HG02981 (cell line): Measurements from ENCODE around the gene CLNK.
"Not testable (repeated sequence)": the region's sequence is repeated elsewhere in the genome, so short reads cannot be mapped to it uniquely, and the experiment has no call there.

Experiments used
- ATAC-seq: cut with Tn5 transposase; IDR thresholded peaks from one replicate; pipeline ENCODE4 v1.9.1; 2021; ENCODE audit warnings: mild to moderate bottlenecking, moderate library complexity; ENCODE audit not compliant: unreplicated experiment

The CLNK gene

DNA sequence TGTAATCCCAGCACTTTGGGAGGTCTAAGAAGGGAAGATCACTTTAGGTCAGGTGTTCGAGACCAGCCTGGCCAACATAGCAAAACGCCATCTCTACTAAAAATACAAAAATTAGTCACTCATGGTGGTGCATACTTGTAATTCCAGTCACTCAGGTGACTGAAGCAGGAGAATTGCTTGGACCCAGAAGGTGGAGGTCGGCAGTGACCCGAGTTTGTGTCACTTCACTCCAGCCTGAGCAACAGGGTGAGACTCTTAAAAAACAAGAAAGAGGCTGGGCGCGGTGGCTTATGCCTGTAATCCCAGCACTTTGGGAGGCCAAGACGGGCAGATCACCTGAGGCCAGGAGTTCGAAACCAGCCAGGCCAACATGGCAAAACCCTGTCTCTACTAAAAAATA lies 69.6 kb downstream of the CLNK start:
- ATAC-seq, result not testable (repeated sequence)

DNA sequence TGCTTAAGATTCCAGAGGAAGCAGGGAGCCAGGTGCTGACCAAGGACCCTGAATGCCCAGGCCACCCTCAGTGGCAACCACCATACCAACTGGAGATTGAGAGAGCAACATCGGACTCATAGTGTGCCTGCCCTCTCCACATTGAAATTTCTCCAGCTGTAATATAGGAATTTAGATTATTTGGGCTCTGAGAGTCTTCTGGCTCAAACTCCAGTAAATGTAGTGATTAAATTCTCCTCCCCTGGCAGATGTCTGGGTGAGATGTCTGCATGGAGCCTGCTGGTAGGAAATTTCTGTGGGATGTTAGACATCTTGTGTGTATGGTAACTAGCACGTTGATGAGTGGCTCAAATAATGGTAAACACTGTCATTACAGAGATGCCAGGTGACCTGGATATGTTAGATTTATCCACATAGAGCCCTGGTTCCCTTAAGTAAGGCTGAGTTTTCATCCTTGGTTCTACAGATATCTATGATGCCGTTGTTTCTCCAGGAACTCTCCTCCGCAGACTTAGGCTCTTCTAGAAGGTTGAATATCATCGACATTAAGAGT lies 70.6 kb downstream of the CLNK start:
- ATAC-seq, result no peak

DNA sequence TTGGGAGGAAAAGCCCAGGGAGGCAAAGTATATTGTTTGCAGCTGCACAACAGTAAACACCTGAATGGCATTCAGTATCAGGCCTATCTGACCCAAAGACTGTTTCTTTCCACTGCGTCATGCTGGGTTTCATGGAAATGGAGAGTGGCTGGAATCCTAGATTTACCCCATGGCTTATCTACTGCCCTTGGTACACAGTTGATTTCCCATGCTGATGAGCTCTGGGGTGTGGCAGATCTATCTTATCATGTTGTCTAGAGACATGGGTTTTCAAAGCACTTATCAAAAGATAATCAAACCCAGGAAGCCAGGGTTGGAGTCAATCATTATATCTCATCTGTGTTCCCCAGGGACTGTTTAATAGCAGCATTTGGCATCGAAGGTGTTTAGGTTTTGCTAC lies 72.1 kb downstream of the CLNK start:
- no peak for ATAC-seq

DNA sequence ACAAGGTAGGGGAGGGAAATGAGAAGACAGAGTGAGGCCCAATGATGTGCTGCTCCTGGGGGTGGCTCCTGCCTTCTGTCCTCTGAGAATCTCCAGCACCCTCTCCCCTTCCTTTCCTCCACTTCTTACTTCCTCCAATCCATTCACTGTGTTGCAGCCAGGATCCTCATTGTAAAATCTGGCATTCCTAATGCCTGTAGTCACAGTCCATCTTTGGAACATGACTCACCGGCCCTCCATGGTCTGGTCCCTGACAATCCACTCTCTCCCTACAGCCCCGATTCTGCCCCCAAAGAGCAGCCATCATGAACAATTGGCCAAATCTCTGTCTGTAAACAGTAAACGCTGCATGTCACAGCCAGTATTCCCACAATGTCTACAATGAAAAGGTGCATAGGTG lies 72.9 kb downstream of the CLNK start:
- ATAC-seq, result no peak

DNA sequence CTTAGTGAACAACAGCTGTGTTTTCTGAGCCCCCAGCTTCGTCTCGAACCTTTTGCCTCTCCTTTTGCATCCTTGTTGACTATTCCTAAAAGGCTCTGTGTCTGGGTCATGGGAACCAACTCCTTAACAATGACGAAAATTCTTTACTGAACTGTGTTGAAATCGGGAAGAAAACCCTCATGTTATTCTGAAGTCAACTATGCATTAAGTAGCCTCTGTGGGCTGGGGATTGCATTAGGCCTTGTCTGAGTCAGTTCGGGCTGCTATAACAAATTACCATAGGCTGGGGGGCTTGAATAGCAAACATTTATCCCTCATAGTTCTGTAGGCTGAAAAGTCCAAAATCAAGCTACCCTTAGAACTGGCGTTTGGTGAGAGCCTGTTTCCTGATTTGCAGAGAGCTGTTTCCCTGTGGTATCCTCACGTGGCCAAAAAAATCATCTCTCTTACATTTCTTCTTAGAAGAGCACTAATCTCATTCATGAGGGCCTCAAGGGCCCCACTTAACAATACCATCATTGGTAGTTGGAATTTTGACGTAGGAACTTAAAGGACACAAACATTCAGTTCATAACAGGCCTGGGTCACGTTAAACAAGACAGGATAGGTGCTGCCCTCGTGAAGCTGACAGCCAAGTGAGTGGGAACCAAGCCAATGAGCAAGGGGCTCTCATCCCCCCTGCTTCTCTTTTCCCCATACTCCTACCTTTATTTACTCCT lies 75.9 kb downstream of the CLNK start:
- ATAC-seq, result no peak

DNA sequence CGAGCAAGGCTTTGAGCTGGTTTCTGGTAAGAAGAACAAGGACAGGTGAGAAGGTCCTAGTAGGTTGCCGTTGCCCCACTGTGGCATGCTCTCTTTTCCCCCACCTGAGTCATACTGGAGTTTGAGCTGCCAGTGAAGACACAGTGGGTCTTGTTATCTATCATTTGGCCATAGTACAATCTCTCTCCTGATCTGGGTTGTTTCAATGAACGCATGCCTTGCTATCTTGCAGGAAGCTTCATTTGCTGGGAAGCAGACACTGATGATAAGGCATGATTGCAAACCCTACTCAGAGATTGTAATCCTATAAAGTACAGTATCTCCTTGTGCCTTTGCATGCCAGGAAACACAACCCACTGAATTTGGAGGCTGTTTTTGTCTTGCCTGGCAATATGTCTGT lies 77.4 kb downstream of the CLNK start:
- no peak for ATAC-seq

DNA sequence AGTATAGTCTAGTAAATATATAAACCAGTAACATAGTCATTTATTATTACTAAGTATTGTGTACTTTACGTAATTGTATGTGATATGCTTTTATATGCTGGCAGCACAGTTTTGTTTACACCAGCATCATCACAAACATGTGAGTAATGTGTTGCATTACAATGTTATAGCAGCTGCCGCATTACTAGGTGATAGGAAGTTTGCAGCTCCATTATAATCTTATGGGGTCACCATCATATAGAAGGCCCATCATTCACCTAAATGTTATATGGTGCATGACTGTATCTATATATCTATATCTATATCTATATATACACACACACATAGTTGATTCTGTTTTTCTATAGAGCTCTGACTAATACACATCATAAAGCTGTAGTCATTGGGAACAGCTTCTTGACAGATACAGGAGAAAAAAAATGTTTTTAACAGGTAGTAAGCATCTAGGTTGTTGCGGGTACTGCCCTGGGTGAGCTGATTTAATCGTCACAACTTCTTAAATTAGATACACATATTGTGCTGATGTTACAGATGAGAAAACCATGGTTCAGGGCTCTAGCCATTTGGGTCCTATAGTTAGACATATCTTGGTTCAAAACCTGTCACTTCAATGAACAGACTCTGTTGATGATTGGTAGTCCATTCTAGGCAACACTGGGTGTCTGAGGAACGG lies 77.9 kb downstream of the CLNK start:
- no peak for ATAC-seq

DNA sequence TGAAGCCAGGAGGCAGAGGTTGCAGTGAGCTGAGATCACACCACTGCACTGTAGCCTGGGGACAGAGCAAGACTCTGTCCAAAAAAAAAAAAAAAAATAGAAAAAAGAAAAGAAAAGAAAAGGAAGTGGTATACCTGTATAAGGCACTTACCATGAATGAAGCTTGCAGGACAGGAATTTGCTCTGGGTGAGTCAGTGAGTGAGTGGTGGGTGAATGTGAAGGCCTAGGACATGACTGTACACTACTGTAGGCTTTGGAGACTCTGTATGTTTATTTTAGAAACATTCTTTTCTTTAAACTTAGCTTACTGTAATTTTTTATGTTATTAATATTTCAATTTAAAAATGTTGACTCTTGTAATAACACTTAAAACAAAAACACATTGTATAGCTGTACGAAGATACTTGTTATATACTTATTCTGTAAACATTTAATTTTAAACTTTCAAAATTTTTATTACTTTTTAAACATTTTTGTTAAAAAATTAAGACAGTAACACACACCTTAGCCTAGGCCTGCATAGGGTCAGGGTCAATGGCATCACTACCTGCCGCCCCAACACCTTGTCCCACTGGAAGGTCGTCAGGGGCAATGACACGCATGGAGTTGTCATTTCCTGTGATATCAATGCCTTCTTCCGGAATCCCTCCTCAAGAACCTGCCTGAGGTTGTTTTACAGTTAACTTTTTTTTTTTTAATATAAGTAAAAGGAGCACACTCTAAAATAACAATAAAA lies 78.7 kb downstream of the CLNK start:
- ATAC-seq, result no peak

DNA sequence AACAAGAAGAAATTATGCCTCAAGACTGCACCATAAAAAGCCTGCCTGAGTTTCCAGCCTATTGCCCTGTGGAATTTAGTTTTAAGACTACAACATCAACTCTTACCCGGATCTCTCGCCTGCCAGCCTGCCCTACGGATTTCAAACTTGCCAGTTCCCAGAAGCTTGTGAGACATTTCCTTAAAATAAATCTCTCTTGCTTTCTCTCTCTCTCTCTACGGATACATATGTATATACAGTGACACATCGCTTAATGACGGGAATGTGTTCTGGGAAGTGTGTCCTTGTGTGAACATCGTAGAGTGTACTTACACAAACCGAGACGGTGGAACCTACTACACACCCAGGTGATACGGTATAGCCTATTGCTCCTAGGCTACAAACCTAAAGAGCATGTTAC lies 79.5 kb downstream of the CLNK start:
- ATAC-seq, result no peak

DNA sequence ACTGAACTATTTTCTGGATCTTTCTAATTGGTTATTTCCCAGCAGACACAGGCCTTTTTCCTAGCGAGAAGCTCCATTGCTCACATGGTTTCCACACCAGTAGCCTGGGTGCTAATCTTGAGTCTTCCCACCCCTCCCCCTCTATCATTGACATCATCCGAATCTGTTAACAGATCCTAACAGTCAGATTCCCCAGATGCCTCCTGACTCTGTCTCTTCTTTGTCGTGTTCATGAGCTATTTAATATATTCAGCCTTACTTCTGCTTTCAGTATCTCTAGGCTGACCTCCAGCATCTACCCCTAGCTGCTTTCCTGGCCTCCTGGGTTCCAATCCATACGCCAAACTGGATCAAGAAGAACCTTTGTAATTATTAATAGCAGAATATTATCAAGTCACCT lies 85.0 kb downstream of the CLNK start:
- no peak for ATAC-seq

DNA sequence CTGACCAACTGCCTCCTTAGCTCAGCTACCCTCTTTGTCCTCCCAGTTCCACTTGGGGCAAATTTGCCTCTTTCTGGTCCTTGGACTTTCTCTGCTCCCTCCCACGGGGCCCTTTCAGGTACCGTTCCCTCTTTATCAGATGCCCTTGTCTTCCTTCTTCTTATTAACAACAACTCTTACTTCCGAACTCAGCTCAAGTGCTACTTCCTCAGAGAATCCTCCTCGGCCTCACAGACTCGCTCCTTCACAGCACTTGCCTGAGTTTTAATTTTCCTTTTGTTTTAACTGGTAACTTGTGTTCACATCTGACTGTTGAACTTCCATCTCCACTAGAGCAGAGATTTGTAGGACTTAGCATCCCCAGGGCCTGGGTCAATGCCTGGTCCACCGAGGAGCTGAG lies 85.7 kb downstream of the CLNK start:
- ATAC-seq, result no peak

DNA sequence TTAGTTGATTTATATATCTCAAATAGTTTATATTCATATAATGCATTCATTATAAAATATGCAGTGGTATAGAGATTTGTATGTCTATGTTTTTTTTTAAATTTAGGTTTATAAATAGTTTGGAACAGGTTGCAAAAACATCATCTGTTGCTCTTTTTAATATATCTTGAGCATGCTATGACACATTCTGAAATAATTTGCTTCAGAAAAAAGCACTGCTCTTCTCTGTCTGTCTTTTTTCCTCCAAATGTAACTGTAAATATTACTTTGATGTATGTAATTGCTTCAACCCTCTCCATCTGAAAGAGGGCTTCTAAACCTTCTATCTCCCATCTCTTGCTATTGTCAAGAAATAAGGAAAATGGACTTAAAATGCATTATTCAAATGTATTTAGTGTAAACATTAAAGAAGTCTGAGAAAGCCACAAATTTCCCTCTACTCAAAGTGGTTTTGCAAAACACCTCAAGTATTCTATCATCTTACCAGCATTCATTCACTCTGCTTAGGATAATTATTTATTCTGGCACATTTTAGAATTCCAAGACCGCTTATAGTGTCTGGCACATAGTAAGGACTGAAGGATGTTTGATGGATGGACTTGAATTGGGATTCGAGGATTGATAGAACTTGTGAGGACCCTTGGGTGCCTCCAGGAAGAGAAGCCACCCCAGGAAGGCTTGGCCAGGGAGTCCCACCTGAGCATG lies 87.8 kb downstream of the CLNK start:
- no peak for ATAC-seq

DNA sequence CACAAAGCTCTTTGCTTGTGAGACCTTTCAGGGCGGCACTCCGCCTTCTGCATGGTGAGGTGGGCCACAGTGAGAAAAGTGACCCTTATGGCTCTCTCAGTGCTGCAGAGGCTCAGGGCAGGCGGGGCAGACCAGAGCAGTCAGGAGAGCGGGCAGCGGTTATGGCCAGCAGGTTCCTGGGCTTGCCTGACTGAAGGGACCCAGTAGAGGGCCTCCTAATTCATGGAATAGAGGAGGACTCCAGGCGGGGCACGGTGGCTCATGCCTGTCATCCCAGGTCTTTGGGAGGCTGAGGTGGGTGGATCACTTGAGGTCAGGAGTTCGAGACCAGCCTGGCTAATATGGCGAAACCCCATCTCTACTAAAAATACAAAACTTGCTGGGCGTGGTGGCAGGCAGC lies 91.4 kb downstream of the CLNK start:
- no peak for ATAC-seq

DNA sequence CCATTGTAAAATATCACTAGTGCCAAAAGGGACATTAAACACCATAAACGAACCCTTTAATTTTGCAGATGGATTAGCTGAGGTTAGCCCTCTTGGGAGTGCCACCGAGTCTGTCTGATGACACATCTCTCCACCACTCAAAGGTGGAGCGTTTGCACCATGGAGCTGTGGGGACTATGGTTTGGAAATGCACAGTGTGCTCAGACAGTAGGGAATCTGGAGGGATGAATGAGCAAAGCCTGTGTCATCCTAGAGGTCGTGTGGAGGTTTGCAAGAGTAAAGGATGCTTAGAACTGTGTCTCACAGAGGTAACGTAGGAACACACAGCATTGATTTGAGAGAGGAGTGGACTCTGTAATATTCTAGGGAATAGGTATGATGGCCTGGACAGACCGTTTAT lies 93.7 kb downstream of the CLNK start:
- no peak for ATAC-seq

DNA sequence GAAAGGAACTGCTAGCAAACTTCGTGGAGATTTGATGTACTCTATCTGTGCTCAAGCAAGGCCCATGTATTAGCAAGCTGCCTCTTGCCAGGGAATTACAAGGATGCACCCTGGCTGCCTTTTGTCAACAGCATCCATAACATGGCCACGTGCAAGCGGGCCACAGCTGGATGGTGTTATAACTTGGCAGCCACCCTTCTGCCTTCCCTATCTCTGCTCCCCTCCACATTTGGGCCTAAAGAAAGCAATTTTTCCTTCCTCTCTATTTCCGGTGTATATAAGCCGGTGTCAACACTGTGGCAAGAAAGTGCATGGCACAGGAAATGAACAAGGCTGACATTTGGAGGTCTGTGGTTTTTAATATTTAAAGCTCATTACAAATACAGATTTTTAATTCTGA lies 94.8 kb downstream of the CLNK start:
- ATAC-seq, result no peak

DNA sequence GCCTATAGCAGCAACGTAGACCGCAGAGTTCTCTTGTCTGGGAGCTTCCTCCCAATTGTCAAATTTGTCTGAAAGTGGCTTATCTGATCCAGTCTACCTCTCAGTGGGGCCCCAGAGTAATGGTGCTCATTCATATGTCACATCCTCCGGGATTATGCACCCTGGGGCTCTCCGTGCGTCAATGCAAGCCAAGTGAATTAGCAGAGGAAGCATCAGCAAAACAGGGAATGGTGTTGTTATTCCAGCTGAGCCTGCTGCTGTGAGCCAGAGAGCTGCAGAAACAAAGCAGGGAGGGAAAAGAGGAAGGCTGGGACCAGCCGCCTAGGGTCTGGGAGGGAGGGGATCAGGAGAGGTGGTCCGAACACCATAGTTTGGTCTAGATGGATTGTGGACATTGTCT lies 95.2 kb downstream of the CLNK start:
- ATAC-seq, result no peak

DNA sequence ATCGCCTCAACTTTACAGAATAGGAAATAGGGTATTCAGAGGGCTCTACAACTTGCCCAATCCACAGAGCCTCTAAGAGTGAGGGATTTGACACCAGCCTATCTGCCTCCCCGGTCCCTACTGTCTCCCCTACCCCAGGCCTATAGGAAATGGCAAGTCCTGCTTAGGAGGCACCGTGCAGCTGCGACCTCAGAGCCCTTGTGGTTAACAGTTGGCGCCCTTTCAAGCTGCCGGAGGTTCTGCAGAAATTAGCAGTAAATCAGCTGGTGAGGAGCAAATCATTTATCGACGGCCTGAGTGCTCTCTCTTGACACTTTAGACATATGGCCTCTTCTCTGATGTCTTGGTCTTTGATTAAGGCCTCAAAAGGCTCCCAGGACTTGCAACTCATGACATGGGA lies 96.9 kb downstream of the CLNK start:
- ATAC-seq, result no peak

DNA sequence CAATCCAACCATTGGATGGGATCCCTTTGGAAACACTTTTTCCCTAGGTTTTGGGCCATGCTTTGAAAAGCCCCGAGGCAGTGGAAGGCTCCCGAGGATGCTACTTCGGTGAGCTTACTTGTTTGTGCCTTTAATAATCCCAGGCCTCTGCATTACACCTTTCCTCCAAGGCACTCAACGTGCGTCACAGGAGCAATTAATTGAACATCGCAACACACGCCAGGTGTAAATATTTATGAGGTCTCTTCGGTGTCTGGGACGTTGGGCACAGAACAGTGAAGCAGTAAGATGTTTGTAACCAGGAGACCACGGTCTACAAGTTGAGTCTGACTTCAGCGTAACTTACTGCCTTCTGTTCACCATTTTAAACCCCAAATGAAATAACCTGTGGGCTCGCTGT lies 97.3 kb downstream of the CLNK start:
- no peak for ATAC-seq

DNA sequence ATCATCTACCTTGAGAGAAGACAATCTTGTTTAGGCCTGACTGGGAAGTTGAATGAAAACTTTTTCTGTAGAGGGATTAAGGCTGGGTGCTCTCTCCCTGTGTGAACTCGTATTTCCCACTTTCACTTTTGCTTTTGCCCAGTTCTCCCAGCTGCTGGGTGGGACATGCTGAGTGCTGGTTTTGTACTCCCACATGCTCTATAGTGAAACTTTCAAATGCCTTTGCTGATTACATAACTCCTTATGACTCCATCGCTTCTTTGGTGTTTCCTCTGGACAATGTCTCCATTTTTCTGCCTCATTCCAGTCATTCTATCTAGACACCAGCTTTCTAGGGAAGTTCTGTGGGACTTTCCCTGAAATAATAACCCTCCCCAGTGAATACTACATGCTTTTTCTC lies 100.5 kb downstream of the CLNK start:
- peak; percentile 49 for ATAC-seq

DNA sequence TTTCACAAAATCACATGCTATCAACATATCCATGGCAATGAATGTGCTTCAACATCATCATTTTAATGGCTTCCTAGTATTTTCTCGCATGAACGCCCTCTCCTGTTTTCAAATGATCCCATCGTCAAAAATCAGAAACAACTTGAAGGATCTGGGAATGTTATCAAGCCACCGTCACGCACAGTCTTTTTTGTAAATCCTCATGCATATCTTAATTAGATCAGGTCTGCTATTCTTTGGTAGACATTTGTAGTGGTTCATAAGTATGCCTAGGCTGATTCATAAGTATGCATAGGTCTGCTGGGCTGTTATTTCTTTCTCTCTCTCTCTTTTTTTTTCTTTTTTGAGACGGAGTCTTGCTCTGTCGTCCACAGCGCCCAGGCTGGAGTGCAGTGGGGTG lies 101.6 kb downstream of the CLNK start:
- ATAC-seq, result no peak

DNA sequence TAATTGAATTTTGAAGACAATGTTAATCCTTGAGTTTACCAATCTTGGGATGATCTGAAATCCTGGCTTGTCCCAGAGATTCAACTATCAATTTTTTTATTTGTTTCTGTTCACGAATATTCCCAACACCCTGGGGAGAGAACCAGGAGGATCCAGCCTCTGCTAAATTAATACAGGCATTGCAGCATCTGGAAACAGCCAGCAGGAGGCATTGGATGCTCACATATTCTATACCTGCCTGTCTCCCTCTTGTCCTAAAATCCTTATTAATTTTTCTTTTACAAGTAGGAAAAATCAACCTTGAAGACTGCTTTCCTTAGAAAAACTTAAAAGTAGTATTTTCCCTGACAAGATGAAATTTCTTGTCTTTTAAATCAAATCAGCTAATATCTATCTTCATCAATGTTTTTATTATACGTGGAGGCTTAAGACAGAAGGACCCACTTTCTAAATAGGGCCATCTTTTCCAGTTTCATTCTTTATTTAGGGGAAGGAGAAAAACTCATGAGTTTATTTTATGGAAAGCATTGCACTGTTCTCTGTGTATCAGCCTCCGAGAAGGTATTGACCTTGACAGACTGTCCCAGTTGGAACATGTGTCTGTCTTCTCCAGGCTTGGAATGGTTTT lies 102.4 kb downstream of the CLNK start:
- no peak for ATAC-seq
